RCC 7860 (cell line): ENCODE results near the gene ANKRD39.
"Not testable (repeated sequence)": the region's sequence is repeated elsewhere in the genome, so short reads cannot be mapped to it uniquely, and the experiment has no call there.

Experiments
- DNase-seq: peaks from one replicate; pipeline ENCODE4 v3.0.0-alpha.2; 2015; ENCODE audit warnings: low spot score
- FAIRE-seq: peaks from 2 replicates; lab custom pipeline; 2012; peaks lifted over from hg19 to GRCh38; lab: Jason Lieb, UNC

The ANKRD39 gene

GRCh38 chr2:96857667-96858372 is at the start of gene ANKRD39:
Gene ANKRD39, minus strand, starts transcription at chr2:96858016. Its CDS starts 29 bp downstream, at chr2:96857987.
- peak; percentile 95 for DNase-seq
- FAIRE-seq, result no peak

DNA sequence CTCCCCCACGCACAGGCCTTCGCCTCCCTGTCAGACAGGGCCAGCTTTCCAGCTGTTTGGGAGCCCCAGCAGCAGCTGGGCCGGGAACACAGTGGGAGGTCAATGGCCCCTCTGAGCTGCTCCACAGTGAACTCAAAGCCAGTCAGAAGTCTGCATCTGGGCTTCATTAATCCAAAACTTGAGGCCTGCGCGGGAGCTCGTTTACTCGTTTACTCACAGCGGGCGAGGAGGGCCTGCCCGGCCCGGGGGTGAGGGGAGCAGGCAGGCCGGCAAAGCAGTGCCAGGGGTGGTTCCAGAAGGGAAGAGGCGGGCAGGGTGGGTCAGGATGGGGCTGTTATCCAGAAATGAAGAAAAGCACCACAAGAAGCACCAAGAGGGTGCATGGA is 48.9 kb upstream of the ANKRD39 start:
- DNase-seq (no peak), FAIRE-seq (no peak)

DNA sequence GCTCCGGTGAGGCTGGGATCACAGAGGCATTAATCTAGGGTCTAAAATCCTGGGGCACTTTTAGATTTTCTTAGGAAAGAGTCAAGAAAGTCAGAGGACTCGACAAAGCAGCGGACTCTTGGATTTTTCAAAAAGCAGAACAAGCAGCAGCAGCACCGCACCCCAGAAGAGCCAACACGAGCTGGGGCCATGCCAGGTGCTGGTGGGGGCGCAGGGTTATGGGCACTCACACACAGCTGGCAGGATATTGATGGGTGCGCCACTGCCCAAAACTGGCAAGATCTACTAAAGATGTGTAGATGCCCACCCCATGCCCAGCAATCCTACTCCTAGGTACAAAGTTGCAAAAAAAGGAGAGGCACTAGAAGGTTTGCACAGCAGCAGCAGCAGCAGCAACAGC is 46.0 kb upstream of the ANKRD39 start:
- FAIRE-seq (no peak), DNase-seq (no peak)

DNA sequence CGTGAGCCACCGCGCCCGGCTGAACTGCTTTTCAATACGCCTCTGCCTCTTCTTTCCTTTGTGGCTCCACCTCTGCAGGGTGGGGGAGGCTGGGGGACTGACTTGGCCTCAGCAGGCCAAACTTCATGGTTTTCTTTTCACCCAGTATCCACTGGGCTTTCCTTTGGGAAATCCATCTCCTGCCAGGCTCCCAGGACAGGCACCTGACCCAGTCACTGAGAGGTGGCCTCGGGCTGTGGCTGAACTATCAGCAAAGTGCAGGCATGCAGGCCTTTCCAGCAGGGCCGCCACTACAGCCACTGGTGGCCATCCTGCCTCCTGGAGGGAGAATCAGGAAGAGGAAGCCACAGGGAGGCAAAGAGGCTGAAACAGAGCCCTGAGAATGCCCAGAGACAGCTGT is 45.5 kb upstream of the ANKRD39 start:
- DNase-seq (no peak), FAIRE-seq (no peak)

- DNase-seq, result no peak
- no peak for FAIRE-seq
Observed at GRCh38 chr2:96900237-96900636, 42.4 kb upstream of the ANKRD39 start.

DNA sequence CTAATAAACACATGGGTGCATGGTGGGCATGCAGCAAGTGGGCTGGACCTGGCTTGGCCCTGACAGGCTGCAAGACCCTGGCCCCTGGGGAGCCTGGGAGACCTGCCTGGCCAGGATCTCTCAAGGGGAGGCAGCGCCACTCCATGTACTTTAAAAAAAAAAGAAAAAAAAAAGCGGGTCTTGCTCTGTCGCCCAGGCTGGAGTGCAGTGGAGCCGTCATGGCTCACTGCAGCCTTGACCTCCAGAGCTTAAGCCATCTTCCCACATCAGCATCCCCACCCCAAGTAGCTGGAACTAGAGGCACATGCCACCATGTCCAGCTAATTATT is 41.6 kb upstream of the ANKRD39 start:
- DNase-seq, result no peak
- no peak for FAIRE-seq

GRCh38 chr2:96898641-96899412 is 41.0 kb upstream of the ANKRD39 start:
- FAIRE-seq (peak; percentile 93), DNase-seq (peak; percentile 93)

DNA sequence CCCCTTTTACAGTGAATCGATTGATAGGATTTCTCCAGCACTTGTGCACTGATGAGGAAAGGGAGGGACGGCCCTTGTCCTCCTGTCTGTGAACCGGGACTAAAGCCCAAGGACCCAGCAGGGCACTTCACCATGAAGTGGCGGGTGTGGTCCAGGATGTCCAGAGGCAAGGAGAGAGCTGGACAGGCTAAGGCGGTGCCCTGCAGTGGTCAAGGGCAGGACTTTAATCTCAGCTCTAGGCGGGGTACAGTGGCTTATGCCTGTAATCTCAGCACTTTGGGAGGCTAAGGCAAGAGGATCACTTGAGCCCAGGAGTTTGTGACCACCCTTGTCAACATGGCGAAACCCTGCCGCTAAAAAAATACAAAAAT is 40.3 kb upstream of the ANKRD39 start:
- FAIRE-seq, result no peak
- no peak for DNase-seq

DNA sequence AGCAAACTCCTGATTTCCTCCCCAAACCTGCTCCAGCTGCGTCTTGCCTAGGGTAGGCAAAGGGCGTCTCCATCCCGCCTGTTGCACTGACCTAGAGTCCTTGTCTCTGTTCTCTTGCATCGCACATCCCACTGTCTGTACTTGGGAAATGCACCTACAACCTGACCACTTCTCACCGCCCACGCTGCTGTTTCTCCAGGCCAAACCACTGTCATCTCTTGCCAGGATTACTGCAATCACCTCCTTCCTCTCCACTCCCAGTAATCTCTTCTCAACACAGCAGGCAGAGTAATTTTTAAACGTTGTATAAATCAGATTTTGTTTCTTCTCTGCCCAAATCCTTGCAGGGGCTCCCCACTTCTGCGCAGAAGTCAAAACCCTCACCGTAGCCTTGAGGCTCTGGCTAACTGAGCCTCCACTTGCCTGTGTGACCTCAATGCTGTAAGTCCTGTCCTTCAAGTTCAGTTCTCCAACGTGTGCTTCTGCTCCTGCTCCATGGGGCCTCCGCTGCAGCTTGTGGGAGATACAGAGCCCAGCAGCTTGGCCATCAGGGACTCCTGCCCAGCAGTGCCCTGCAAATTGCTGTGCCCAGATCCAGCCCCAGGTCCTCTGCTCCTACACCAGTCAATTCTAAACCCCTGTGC is 39.8 kb upstream of the ANKRD39 start:
- FAIRE-seq (no peak), DNase-seq (no peak)

DNA sequence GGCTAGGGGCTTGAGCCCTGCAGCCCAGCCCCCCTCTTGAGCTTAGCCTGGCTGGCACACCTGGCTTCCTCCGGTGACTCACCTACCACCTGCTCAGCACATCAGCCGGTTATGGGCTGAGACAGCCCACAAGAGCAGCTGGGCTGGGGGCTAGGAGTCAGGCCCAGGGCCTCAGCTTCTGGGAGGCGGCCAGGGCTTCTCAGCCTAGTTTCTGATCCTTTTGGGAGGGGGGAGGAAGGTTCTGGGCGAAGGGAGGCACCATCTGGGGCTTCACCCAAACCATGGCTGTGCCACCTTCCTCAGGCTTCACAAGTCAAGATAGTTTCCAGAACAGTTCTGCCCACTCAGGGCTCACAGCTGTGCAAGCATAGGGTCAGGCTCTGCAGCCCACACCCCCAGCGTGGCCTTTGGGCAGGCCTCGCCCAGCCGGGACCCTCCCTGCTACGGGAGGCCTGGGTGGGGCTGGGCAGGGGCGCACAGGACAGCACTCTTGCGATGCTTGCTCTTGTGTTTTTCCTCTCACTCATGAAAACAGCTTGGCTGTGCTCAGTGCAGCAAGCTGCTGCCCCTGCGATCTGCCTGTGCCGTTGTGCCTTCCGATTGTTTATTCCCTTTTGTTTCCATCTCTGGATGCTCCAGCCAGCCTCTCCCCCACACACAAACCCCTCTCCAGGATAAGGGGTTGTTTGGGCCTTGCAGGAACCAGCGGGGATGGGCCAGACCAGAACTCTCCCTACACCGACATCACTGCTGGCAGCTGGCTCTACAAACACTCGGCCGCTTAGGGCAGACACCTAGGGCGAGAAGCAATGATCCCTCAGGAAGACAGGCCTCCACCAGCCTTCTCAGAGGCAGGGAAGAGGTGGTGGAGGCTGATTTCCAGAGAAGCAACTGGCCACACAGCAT is 38.2 kb upstream of the ANKRD39 start:
- no peak for DNase-seq
- FAIRE-seq, result no peak

DNA sequence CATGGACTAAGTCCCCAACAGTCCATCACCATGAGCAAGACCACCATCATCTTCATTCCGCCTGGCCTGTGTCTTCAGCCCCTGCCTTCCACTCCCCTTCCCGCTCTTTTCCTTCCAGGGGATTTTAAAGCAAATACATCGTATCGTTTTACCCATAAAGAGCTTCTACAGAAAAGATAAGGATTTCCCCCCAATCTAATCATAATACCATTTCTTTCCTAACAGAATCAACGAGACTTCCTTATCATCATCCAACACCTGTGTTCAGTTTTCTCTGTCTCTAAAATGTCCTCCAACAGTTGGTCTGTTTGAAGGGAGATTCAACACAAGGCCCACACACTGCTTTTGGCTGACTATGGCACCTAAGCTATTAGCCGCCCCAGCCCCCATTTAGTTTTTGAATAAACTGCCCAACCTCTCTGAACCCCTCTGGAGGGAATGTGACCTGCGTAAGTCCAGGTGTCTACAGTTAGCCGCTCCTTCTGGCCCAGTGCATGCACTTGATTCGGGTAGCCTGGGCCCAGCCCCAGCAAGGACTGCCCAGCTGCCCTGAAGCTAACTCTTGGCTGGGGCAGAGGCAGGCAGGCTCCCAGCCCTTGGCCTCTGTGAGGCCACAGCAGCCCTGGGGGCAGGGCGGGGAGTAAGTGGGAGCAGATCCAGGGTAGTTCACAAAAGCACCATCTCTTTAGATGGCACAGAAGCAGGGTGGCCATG is 37.4 kb upstream of the ANKRD39 start:
- FAIRE-seq, result no peak

DNA sequence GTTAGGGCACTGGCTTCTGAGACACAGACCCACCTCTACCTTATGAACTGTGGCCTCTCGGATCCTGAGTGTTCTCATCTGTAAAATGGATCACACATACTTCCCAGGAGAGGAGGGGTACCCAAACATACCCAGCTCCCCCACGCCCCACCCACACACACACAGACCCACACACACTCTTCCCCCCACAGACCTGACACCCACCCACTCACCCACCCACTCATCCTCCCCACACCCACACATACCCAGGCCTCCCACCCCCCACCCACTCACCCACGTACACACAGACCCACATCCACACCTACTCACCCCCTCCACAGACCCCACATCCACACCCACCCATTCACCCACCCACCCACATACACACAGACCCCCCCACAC is 36.3 kb upstream of the ANKRD39 start:
- DNase-seq (no peak), FAIRE-seq (no peak)

More for the DNA sequence above, 37.4 kb upstream of the ANKRD39 start:
- DNase-seq, result no peak

DNA sequence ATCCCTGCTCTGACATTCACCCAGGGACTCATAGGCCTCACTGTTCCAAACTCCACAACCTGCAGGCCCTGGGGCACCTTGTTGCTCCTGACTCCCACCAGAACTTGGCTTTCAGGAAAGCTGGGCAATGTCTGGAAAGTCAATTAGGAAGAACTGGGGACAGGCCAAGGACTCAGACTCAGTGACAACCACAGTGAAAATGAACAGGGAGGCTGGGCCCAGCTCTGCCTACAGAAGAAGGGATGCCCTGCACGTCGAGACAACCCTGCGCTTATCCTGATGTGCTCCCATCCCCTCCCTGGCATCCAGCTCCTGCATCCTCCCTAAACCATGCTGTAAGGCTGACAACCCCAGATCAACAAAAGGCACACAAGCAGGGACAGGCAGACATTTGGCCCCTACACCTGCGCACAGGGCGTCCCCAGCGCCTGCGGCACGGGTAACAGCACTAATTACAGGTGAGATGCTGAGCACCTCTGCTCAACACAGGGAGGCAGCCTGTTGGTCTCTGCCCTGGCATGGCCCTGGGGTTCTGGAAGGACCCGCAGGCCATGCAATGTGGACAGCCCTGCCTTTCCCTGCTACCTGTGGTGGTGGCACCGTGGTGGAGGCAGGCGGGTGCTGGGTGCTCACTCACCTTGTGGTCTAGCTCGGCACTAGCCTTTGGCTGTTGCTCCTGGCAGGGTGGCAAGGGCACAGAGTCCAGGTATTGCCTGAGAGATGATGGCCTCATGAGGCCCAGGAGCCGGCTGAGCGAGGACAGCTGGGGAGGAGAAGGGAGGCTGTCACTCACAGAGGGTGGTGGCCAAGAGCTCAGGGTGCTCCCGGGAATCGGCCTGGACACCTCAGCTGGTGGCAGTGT is 35.7 kb upstream of the ANKRD39 start:
- DNase-seq (no peak), FAIRE-seq (no peak)

- FAIRE-seq (no peak), DNase-seq (peak; percentile 53)
Observed at GRCh38 chr2:96891591-96892333, 33.9 kb upstream of the ANKRD39 start.

DNA sequence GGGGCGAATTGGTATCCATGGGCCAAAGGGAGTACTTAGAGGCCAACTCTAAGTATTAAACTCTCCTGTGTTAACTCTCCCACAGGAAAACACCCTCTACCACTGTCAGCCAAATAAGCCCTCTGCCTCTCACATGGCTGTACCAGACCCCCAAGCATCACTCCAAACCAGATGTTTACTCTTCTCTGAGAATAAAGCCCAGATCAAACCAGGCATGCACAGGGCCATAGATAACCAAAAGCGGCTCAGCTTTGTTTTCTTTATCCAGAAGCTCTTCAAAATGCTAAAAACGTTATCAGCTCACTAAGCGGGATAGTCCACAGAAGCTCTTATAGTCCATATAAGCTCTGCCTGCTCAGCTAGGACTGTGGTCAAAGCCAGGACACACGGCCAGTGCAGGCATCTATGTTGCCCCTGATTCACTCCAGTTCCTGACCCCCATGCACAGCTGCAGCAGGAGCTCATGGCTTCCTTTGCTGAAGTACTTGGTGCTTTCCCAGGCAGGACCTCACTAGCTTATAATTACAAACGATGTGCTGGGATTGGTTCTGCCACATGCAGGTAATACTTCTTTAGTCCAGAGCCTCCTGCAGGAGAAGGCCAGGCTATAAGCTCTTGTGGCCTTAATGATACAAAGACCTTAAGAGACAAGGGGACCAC is 33.0 kb upstream of the ANKRD39 start:
- DNase-seq (no peak), FAIRE-seq (no peak)

GRCh38 chr2:96890252-96890651 is 32.4 kb upstream of the ANKRD39 start:
- DNase-seq, result no peak
- FAIRE-seq, result no peak

DNA sequence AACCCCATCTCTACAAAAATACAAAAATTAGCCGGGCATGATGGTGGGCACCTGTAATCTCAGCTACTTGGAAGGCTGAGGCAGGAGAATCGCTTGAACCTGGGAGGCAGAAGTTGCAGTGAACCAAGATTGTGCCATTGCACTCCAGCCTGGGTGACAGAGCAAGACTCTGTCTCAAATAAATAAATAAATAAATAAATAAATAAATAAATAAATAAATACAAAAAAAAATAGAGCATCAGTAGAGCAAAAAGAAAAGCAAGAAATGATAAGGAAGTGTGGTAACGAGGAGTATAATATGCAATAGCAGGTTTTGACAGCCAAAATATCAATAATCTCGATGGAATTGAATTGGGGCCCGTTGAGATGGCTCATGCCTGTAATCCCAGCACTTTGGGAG is 31.7 kb upstream of the ANKRD39 start:
- FAIRE-seq, DNase-seq: not testable (repeated sequence)
